GM23248 (cell line): ENCODE measurements around the gene JMJD1C. TPM values are rescaled to one million over a fixed set of nuclear protein-coding genes. Genes with fewer than 3 reads are reported as not detected.

Experiments used
- DNase-seq: peaks from one replicate; pipeline ENCODE4 v3.0.0-alpha.2; 2015
- H2AFZ ChIP-seq: fragments of 200-600 bp; sonication (generic); 2 replicates; pipeline ENCODE4 v1.6.1; 2016; ENCODE audit warnings: antibody characterized with exemption
- H3F3A ChIP-seq: fragments of 200-600 bp; sonication (generic); 2 replicates; pipeline ENCODE4 v1.6.1; 2016; ENCODE audit warnings: mild to moderate bottlenecking, antibody characterized with exemption, mixed run types; ENCODE audit not compliant: insufficient read depth
- H3K27ac ChIP-seq: fragments of 200-600 bp; sonication (generic); 2 replicates; pipeline ENCODE4 v1.5.1; 2016; ENCODE audit warnings: mild to moderate bottlenecking
- H3K27me3 ChIP-seq: fragments of 200-600 bp; sonication (generic); replicated peaks from 2 replicates; pipeline ENCODE4 v1.6.1; 2016; ENCODE audit warnings: mild to moderate bottlenecking; ENCODE audit not compliant: insufficient read depth
- H3K36me3 ChIP-seq: fragments of 200-600 bp; sonication (generic); 2 replicates; pipeline ENCODE4 v1.6.1; 2016; ENCODE audit warnings: low read depth, mild to moderate bottlenecking
- H3K4me1 ChIP-seq: fragments of 200-600 bp; sonication (generic); 2 replicates; pipeline ENCODE4 v1.6.1; 2016; ENCODE audit warnings: mild to moderate bottlenecking; ENCODE audit not compliant: insufficient read depth
- H3K4me2 ChIP-seq: fragments of 200-600 bp; sonication (generic); one replicate; pipeline ENCODE4 v1.6.1; 2016; ENCODE audit warnings: mild to moderate bottlenecking; ENCODE audit not compliant: unreplicated experiment
- H3K4me3 ChIP-seq: fragments of 200-600 bp; sonication (generic); 2 replicates; pipeline ENCODE4 v1.5.1; 2016; ENCODE audit warnings: mild to moderate bottlenecking
- H3K79me2 ChIP-seq: fragments of 200-600 bp; sonication (generic); 2 replicates; pipeline ENCODE4 v1.6.1; 2016; ENCODE audit warnings: mild to moderate bottlenecking; ENCODE audit not compliant: insufficient read depth
- H3K9ac ChIP-seq: fragments of 200-600 bp; sonication (generic); 2 replicates; pipeline ENCODE4 v1.6.1; 2016; ENCODE audit warnings: mild to moderate bottlenecking
- H3K9me2 ChIP-seq: fragments of 200-600 bp; sonication (generic); 2 replicates; pipeline ENCODE4 v1.6.1; 2016; ENCODE audit warnings: mixed run types, mild to moderate bottlenecking, moderate library complexity; ENCODE audit not compliant: insufficient read depth
- H3K9me3 ChIP-seq: fragments of 200-600 bp; sonication (generic); one replicate; pipeline ENCODE4 v1.6.1; 2017; ENCODE audit warnings: low read depth
- H4K20me1 ChIP-seq: fragments of 200-600 bp; sonication (generic); 2 replicates; pipeline ENCODE4 v1.6.0; 2016; ENCODE audit not compliant: insufficient read depth
- EZH2 ChIP-seq: fragments of 200-600 bp; sonication (generic); IDR thresholded peaks from 2 replicates; pipeline ENCODE4 v1.6.1; 2018; ENCODE audit warnings: antibody characterized with exemption, mild to moderate bottlenecking; ENCODE audit not compliant: insufficient read depth, poor library complexity, severe bottlenecking
- EZH2phosphoT487 ChIP-seq: fragments of 200-600 bp; sonication (generic); IDR thresholded peaks from 2 replicates; pipeline ENCODE4 v1.6.1; 2018; ENCODE audit warnings: antibody characterized with exemption, moderate library complexity, mild to moderate bottlenecking, low read depth; ENCODE audit not compliant: insufficient read depth
- WGBS, 2 experiments: methylation state at CpG; one replicate each; pipeline ENCODE4 v1.1.6; 2015 to 2017; ENCODE audit warnings: low lambda C conversion rate in 2 of 2, low coverage in 1 of 2; ENCODE audit errors: missing lambda C conversion rate in 2 of 2; 5-methylcytosine and 5-hydroxymethylcytosine counted together
- in situ Hi-C: fragments of 300-500 bp; cut with MboI; formaldehyde crosslinking; loops from 2 replicates; pipeline ENCODE4 v1.15.0; 2020
- polyA plus RNA-seq: library from polyadenylated mRNA; unstranded; fragments of >200 nt; fragmentation: Nextera tagmentation; extraction: Ambion mirVana; gene quantifications from 2 replicates; pipeline ENCODE4 v1.2.1, GENCODE V29; 2016
- total RNA-seq: library from RNA; depleted of rRNA; stranded (reverse); fragments of >200 nt; shearing (Covaris generic); gene quantifications from 2 replicates; pipeline ENCODE4 v1.2.3, GENCODE V29; 2014

Gene JMJD1C
- total and polyA plus RNA-seq, 2 experiments from 2014 or later: 34.6 to 74.3 TPM

DNA sequence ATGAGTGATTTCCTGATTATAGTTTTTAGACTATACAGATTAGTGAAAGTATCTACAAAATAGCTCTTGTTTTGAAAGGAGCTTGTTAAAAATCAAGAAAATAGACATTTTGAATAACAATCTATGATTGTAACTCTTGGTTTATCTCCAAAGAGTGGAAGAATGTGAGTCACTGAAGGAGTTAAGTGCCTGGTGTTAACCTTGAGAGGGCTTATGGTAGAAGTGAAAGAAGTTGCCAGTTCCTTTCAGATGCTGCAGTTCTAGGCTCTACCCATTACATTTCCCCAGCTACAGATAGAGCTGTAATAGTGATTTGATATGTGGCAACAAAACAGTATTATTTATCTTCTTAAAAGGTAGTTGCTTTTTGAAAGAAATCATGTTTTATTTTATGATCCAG lies 320.0 kb downstream of the JMJD1C start:
- Histone ChIP-seq H2AFZ (no peak overlapping the region), H3K9me2 (no peaks in the 10 kb centered on the region), H3K9me3 (no peaks in the 10 kb centered on the region), H4K20me1 (peaks cover 10% of the 10 kb centered on the region; the same call in 1 of the 2 replicates), H3K36me3 (peaks cover 3% of the 10 kb centered on the region; the same call in 1 of the 2 replicates), H3F3A (peaks cover 6% of the 10 kb centered on the region), H3K27ac (no peak overlapping the region), H3K9ac (no peak overlapping the region; the same call in 1 of the 2 replicates), H3K27me3 (no peaks in the 10 kb centered on the region), H3K4me2 (peak overlapping the region; percentile 32), H3K4me1 (peaks cover 20% of the 10 kb centered on the region), H3K79me2 (peaks cover 100% of the 10 kb centered on the region), H3K4me3 (no peak overlapping the region)
- peak; percentile 56 for DNase-seq
- TF ChIP-seq EZH2phosphoT487 (no peak), EZH2 (no peak)
- in situ Hi-C loops: loop anchor here (25.0 kb wide), 1 partner anchor 883 kb away; the partner anchor contains the start of gene RTKN2

- in situ Hi-C loops: loop anchor here (25.0 kb wide), 1 partner anchor 882 kb away; the partner anchor contains the start of gene RTKN2
- WGBS, 2 experiments: 48 to 54% methylated on average over 5 of the region's 5 CpGs
- no peak for TF ChIP-seq EZH2phosphoT487
- no peak for TF ChIP-seq EZH2
- Histone ChIP-seq H3K36me3 (no peaks in the 10 kb centered on the region; the same call in 1 of the 2 replicates), H3K9me3 (no peaks in the 10 kb centered on the region), H3K4me2 (peak overlapping the region; percentile 12), H3K4me3 (no peak overlapping the region), H3F3A (peaks cover 6% of the 10 kb centered on the region), H4K20me1 (peaks cover 19% of the 10 kb centered on the region), H3K27ac (no peak overlapping the region), H3K79me2 (peaks cover 100% of the 10 kb centered on the region), H3K27me3 (no peaks in the 10 kb centered on the region), H2AFZ (no peak overlapping the region), H3K4me1 (peaks cover 20% of the 10 kb centered on the region), H3K9me2 (no peaks in the 10 kb centered on the region), H3K9ac (no peak overlapping the region)
- peak; percentile 11 for DNase-seq
Measured at GRCh38 chr10:63143987-63144386, 321.8 kb downstream of the JMJD1C start.

DNA sequence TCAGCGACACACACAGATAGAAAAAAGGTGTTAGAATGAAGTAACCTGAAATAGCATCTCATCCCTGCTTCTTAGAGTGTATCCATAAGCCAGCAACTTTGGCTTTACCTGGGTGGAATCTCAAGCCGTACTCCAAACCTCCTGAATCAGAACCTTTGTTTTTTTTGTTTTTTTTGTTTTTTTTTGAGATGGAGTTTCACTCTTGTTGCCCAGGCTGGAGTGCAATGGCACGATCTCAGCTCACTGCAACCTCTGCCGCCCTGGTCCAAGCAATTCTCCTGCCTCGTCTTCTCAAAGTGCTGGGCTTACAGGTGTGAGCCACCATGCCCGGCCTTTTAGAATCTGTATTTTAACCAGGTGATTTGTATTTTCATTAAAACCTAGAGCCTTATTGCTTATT lies 323.6 kb downstream of the JMJD1C start:
- H3K79me2 ChIP-seq: peaks cover 100% of the 10 kb centered on the region
- peaks cover 21% of the 10 kb centered on the region for H3K4me1 ChIP-seq
- H3K27me3 ChIP-seq: no peaks in the 10 kb centered on the region
- no peaks in the 10 kb centered on the region for H3K36me3 ChIP-seq
- H3K27ac ChIP-seq: no peak overlapping the region
- no peaks in the 10 kb centered on the region for H3K9me2 ChIP-seq
- no peak overlapping the region for H3K4me3 ChIP-seq
- DNase-seq: no peak
- no peak overlapping the region for H2AFZ ChIP-seq
- in situ Hi-C loops: loop anchor here (25.0 kb wide), 1 partner anchor 880 kb away; the partner anchor contains the start of gene RTKN2
- H4K20me1 ChIP-seq: peaks cover 19% of the 10 kb centered on the region
- no peaks in the 10 kb centered on the region for H3K9me3 ChIP-seq
- no peak overlapping the region for H3K4me2 ChIP-seq
- peaks cover 6% of the 10 kb centered on the region for H3F3A ChIP-seq
- H3K9ac ChIP-seq: no peak overlapping the region
- WGBS, 2 experiments: 91 to 92% methylated on average over 6 of the region's 6 CpGs
- TF ChIP-seq EZH2 (no peak), EZH2phosphoT487 (no peak)

- in situ Hi-C loops: loop anchor here (25.0 kb wide), 1 partner anchor 878 kb away; the partner anchor contains the start of gene RTKN2
- Histone ChIP-seq H3K4me3 (no peak overlapping the region), H3K9ac (no peak overlapping the region), H3K27ac (no peak overlapping the region), H3K27me3 (no peaks in the 10 kb centered on the region), H3K9me2 (no peaks in the 10 kb centered on the region), H3F3A (no peaks in the 10 kb centered on the region), H3K4me2 (no peak overlapping the region), H3K36me3 (0 out of 2 replicates have a peak, but pooled peaks cover 3% of the 10 kb centered on the region), H4K20me1 (peaks cover 25% of the 10 kb centered on the region), H3K79me2 (peaks cover 100% of the 10 kb centered on the region), H3K9me3 (no peaks in the 10 kb centered on the region), H2AFZ (no peak overlapping the region), H3K4me1 (peaks cover 23% of the 10 kb centered on the region)
- no peak for DNase-seq
- no peak for TF ChIP-seq EZH2
- no peak for TF ChIP-seq EZH2phosphoT487
- WGBS, 2 experiments: 63 to 71% methylated on average over 3 of the region's 3 CpGs
Measured at GRCh38 chr10:63140077-63140476, 325.7 kb downstream of the JMJD1C start.
